ENCODE data around the gene DYNC1I1. TPM values are rescaled to one million over a fixed set of nuclear protein-coding genes. Genes with fewer than 3 reads are reported as not detected.

The DYNC1I1 gene
- total and polyA plus RNA-seq, 4 donors, result 0.28 to 0.67 (median 0.39) TPM

DNA sequence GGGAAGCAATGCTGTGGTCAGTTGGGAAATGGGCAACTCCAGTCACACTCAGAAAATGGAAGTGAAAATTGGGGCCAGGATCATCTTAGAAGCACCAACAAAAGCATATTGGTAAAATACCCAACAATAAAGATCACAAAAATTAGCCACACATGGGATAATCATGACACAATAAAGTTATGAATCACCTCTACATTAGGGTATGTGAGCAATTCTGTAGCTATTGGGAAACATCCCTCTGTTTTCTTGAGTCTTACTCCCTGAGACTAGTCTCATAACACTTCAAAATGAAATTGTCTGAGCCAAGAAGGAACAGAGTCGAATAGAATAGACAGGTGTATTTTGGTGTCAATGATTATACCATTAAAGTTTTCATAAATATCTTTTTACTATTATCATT lies 178.3 kb downstream of the DYNC1I1 start:
- Histone ChIP-seq H3K27ac (ENCODE audit: low read depth in 1 of 2, low read length in 2 of 2) (no peak overlapping the region), H3K4me3 (ENCODE audit: low read depth in 1 of 3, low read length in 3 of 3) (no peak overlapping the region), H3K9me3 (ENCODE audit: control insufficient read depth in 4 of 4, low read length in 3 of 4) (no peaks in the 10 kb centered on the region), H3K36me3 (ENCODE audit: control insufficient read depth in 4 of 4, insufficient read depth in 3 of 4, low read depth in 1 of 4, low read length in 3 of 4) (no peaks in the 10 kb centered on the region), H3K4me1 (ENCODE audit: control insufficient read depth in 4 of 4, insufficient read depth in 4 of 4, low read length in 3 of 4) (peaks cover 0 to 2% (median 0%) of the 10 kb centered on the region in 4 donors), H3K9ac (ENCODE audit: low read depth in 1 of 2, low read length in 2 of 2) (no peak overlapping the region), H3K27me3 (ENCODE audit: control insufficient read depth in 4 of 4, insufficient read depth in 4 of 4, low read length in 3 of 4) (no peaks in the 10 kb centered on the region)
- TF ChIP-seq, protein P1, sequence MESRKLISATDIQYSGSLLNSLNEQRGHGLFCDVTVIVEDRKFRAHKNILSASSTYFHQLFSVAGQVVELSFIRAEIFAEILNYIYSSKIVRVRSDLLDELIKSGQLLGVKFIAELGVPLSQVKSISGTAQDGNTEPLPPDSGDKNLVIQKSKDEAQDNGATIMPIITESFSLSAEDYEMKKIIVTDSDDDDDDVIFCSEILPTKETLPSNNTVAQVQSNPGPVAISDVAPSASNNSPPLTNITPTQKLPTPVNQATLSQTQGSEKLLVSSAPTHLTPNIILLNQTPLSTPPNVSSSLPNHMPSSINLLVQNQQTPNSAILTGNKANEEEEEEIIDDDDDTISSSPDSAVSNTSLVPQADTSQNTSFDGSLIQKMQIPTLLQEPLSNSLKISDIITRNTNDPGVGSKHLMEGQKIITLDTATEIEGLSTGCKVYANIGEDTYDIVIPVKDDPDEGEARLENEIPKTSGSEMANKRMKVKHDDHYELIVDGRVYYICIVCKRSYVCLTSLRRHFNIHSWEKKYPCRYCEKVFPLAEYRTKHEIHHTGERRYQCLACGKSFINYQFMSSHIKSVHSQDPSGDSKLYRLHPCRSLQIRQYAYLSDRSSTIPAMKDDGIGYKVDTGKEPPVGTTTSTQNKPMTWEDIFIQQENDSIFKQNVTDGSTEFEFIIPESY (IDR thresholded peaks at IDR 0.05), result no peak
- TF ChIP-seq YY1 (IDR thresholded peaks at IDR 0.05) (no peak), HNF4A (conservative IDR thresholded peaks at IDR 0.05) (no peak), NR2F2 (IDR thresholded peaks at IDR 0.05) (no peak), MAX (IDR thresholded peaks at IDR 0.05) (no peak), EGR1 (IDR thresholded peaks at IDR 0.05; ENCODE audit: low read depth in 2 of 2) (no peak), TAF1 (conservative IDR thresholded peaks at IDR 0.05) (no peak), GABPA (IDR thresholded peaks at IDR 0.05 in 1 of 2, conservative IDR thresholded peaks at IDR 0.05 in 1 of 2) (no peak), HNF4G (IDR thresholded peaks at IDR 0.05) (no peak), REST (IDR thresholded peaks at IDR 0.05) (no peak)
- no peak for DNase-seq (ENCODE audit: low spot score)
- WGBS, result 88% methylated on average over 1 of the region's 1 CpG

DNA sequence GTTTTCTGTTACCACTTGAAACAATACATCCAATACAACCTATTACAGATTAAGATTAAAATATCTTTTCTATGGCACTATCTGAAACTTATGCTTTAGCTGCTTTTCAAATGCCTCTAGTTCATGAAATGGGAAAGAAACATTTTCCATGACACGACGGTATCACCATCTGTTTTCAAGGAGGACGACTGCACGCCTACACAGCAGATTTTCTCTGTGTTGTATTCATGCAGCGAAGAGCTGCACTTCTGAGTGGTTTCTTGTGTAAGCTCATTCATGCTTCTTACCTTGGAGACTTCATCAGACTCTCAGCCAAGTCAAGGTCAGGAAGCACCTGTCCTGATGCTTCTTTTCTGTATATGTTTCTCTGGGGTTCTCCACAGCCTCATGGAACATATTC lies 179.2 kb downstream of the DYNC1I1 start:
- 90% methylated on average over 5 of the region's 5 CpGs for WGBS
- Histone ChIP-seq H3K9me3 (ENCODE audit: control insufficient read depth in 4 of 4, low read length in 3 of 4) (no peaks in the 10 kb centered on the region), H3K4me1 (ENCODE audit: control insufficient read depth in 4 of 4, insufficient read depth in 4 of 4, low read length in 3 of 4) (peaks cover 0 to 6% (median 0%) of the 10 kb centered on the region in 4 donors), H3K9ac (ENCODE audit: low read depth in 1 of 2, low read length in 2 of 2) (no peak overlapping the region), H3K27ac (ENCODE audit: low read depth in 1 of 2, low read length in 2 of 2) (no peak overlapping the region), H3K27me3 (ENCODE audit: control insufficient read depth in 4 of 4, insufficient read depth in 4 of 4, low read length in 3 of 4) (no peaks in the 10 kb centered on the region), H3K36me3 (ENCODE audit: control insufficient read depth in 4 of 4, insufficient read depth in 3 of 4, low read depth in 1 of 4, low read length in 3 of 4) (no peaks in the 10 kb centered on the region), H3K4me3 (ENCODE audit: low read depth in 1 of 3, low read length in 3 of 3) (no peak overlapping the region)
- TF ChIP-seq GABPA (IDR thresholded peaks at IDR 0.05 in 1 of 2, conservative IDR thresholded peaks at IDR 0.05 in 1 of 2) (no peak), MAX (IDR thresholded peaks at IDR 0.05) (no peak), SP1 (IDR thresholded peaks at IDR 0.05) (no peak), RXRA (IDR thresholded peaks at IDR 0.05) (no peak), RAD21 (IDR thresholded peaks at IDR 0.05) (no peak), FOXA2 (IDR thresholded peaks at IDR 0.05) (no peak), EGR1 (IDR thresholded peaks at IDR 0.05; ENCODE audit: low read depth in 2 of 2) (no peak), REST (IDR thresholded peaks at IDR 0.05) (no peak)
- DNase-seq (ENCODE audit: low spot score), result no peak
